Activated CD4-positive, CD25-positive, alpha-beta regulatory T cell treated with anti-CD3 and anti-CD28 coated beads, Interleukin-2, amount 50 U/mL, for 16 hours (primary cell): ENCODE results near the gene RUFY2.

ENCODE experiments used
- DNase-seq: peaks from one replicate; pipeline ENCODE4 v3.0.0-alpha.2; 2020; ENCODE audit warnings: low read depth, low spot score

The RUFY2 gene

GRCh38 chr10:68364101-68364886 is 42.8 kb downstream of the RUFY2 start:
- no peak for DNase-seq

GRCh38 chr10:68362590-68362989 is 44.5 kb downstream of the RUFY2 start:
- DNase-seq: no peak

- DNase-seq: no peak
Measured at GRCh38 chr10:68359189-68359588, 47.9 kb downstream of the RUFY2 start.

- DNase-seq: no peak
Measured at GRCh38 chr10:68353537-68353936, 53.5 kb downstream of the RUFY2 start.

- DNase-seq: peak; percentile 18
Measured at GRCh38 chr10:68348265-68348741, 58.8 kb downstream of the RUFY2 start.

- DNase-seq: no peak
Measured at GRCh38 chr10:68346774-68347173, 60.3 kb downstream of the RUFY2 start.

- no peak for DNase-seq
Measured at GRCh38 chr10:68345621-68346020, 61.5 kb downstream of the RUFY2 start.

GRCh38 chr10:68342909-68343516 is 64.1 kb downstream of the RUFY2 start:
- DNase-seq: no peak

- no peak for DNase-seq
Measured at GRCh38 chr10:68340358-68341080, 66.6 kb downstream of the RUFY2 start.

GRCh38 chr10:68336754-68337351 is 70.2 kb downstream of the RUFY2 start:
- DNase-seq: no peak

- DNase-seq: no peak
Measured at GRCh38 chr10:68334672-68335467, 72.2 kb downstream of the RUFY2 start.

GRCh38 chr10:68333440-68334431 is 73.3 kb downstream of the RUFY2 start:
- no peak for DNase-seq

- DNase-seq: no peak
Measured at GRCh38 chr10:68333058-68333395, 74.0 kb downstream of the RUFY2 start.

GRCh38 chr10:68332259-68333057 is 74.6 kb downstream of the RUFY2 start, which contains the start of gene PBLD:
Gene PBLD (minus strand): TSS chr10:68332928. CDS start chr10:68306844, 26,084 bp downstream.
- peak; percentile 15 for DNase-seq

- DNase-seq: peak; percentile 96
Measured at GRCh38 chr10:68331455-68332258, 75.4 kb downstream of the RUFY2 start, which contains the start of gene HNRNPH3. Gene HNRNPH3 (plus strand): TSS chr10:68332064. CDS start chr10:68337222, 5,158 bp downstream.

- peak; percentile 2 for DNase-seq
Measured at GRCh38 chr10:68330852-68331454, 76.1 kb downstream of the RUFY2 start.

GRCh38 chr10:68329506-68329861 is 77.6 kb downstream of the RUFY2 start:
- no peak for DNase-seq
